Stimulated activated CD8-positive, alpha-beta memory T cell treated with anti-CD3 and anti-CD28 coated beads, Interleukin-4, amount 100 ng/mL, for 1 hour (primary cell): ENCODE measurements around the gene POLR1D.

ENCODE experiments used
- DNase-seq, 2 donors: peaks; one replicate each; pipeline ENCODE4 v3.0.0-alpha.2; 2020; ENCODE audit warnings: low read depth in 2 of 2, low spot score in 1 of 2

POLR1D gene

DNA sequence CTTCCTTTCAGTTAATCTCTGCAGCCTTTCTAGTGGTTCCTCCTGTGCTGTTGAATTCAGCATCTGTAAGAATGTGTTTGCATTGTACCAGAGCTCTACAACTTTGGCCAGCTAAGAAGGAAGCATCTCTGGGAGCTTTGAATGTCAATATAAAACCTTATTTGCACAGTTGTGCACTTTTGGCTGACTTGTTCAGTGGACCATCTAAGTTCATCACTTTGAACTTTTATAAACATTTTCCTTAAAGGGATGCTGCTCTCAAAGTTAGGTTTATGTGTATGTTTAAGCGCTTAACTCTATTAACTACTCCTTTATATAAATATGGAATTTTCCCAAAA, 15.6 kb downstream of the POLR1D start:
- DNase-seq, result no peak

- DNase-seq, result no peak
Measured at GRCh38 chr13:27638001-27638400, 16.3 kb downstream of the POLR1D start.

DNA sequence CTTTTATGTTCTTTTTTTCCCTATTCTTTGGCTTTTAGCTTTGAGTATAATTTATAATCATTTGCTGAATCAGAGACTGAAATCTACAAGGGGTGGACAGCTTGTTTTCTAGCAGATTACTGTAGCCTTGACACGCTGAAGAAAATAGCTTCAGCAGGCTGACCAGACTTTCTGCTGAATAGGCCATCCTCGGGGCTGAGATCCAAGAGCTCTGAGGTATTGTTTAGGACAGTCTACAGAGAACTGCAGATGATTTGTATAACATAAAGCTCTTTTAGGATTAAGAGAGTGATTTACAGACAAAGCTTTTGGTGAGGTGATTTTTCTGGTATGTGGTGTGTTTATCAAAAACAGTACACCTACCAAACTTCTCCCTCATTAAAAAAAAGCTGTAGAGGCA, 16.8 kb downstream of the POLR1D start:
- DNase-seq, result no peak

DNA sequence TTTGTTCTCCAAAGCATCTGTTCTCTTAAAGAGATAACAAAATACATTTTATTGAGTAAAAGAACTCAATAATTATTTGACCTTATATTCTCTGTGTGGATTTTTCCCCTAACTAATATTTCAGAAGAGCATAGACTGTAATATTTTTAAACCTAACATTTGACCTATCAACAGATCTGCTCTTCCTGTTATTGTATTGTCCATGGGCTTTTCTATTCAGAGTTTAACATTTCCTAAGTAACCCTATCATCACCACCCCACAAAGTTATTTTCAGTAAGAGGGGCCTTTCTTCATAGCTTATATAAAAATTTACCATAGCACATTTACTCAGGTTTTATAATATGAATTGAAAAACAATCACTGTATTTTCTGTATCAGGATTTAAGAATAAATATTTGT, 17.5 kb downstream of the POLR1D start:
- no peak for DNase-seq

GRCh38 chr13:27641711-27642502, 20.2 kb downstream of the POLR1D start:
- no peak for DNase-seq

DNA sequence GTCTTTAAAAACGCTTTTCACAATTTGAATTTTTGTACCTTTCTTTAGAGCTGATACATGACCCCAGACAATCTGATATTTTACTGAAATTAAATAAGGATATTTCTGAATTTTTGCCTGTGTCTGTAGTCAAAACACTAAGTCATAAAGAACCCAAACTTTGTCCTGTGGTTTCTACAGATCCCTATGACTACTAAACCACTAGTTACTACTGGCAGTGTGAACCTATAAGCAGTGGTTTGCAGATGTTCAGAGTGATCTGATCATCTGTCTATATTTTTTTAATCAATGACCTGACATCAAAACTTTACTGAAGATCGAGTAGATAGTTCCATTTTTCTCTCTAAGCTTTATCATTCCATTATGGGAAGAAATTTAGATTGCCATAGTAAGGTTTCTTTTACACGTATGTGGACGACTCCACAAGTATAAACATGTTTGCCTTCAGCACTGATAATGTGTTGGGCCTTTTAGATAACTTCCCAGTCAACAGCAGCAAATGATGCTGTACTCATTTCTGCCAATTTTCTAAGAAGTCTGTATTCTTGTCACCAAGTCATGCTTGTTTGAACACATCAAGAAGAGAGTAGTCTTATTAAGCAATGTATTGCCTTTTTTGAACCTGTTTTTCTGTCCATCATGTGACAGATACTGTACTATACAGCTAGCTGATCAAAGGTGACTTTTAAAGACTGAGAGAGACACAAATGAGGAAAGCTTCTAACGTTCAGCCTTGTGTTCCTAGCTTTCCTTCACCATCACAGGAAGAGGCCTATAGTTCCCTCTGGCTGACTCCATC, 21.8 kb downstream of the POLR1D start:
- DNase-seq, result no peak

DNA sequence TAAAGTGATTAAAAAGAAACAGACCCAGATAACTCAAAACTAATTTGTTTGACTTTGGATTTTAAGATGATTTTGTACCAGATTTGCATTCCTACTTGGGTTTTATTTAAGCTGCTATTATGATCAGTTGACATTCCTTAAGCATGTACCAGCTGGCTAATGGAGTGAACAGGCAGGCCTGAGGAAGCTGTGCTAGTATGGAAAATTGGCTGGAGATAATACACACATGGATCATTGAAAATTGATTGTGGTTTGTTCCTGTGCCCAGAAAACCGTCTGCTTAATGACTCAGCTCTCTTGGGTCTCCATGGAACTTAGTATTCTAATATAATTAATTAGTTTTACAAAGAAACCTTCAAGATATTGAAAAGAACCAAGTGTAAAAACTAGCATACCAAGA, 22.6 kb downstream of the POLR1D start:
- DNase-seq, result no peak

DNA sequence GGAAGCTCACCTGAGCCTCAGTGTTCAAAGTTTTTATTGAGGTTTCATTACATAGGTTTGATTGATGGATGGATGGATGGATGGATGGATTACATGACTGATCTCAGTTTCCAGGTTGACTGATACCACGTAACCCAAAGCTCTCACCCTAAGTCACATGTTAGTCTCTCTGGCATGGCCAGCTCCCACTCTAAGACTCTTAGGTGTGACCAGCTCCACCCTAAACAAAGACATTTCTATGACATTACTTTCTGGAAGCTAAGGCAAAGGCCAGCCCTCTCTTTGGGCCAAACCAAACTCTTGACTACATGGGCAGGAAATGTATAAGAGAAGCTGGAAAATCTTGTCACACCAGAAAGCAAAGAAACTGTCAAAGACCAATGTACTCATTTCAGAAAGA, 28.6 kb downstream of the POLR1D start:
- DNase-seq, result no peak

DNA sequence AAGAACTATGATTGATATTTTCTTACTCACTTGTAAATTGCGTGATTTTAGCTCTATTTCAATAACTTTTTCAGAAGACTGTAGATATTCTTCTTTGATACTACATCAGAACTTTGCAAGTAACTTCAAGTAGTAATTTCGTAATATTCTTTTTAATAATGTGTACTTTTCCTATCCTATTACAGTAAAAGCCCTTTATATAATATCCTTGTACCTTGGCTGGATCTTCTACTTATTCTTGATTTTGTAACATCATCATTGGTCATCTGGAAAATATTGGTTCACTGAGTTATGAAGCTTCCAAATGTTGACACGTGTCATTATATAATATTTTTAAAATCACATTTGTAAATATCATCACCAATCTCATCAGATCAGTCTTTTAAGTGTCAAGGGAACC, 32.4 kb downstream of the POLR1D start:
- no peak for DNase-seq

- DNase-seq, result no peak
Measured at GRCh38 chr13:27654816-27655215, 33.1 kb downstream of the POLR1D start.

- no peak for DNase-seq
Measured at GRCh38 chr13:27657724-27658123, 36.0 kb downstream of the POLR1D start.

GRCh38 chr13:27658546-27658945, 36.9 kb downstream of the POLR1D start:
- no peak for DNase-seq

DNA sequence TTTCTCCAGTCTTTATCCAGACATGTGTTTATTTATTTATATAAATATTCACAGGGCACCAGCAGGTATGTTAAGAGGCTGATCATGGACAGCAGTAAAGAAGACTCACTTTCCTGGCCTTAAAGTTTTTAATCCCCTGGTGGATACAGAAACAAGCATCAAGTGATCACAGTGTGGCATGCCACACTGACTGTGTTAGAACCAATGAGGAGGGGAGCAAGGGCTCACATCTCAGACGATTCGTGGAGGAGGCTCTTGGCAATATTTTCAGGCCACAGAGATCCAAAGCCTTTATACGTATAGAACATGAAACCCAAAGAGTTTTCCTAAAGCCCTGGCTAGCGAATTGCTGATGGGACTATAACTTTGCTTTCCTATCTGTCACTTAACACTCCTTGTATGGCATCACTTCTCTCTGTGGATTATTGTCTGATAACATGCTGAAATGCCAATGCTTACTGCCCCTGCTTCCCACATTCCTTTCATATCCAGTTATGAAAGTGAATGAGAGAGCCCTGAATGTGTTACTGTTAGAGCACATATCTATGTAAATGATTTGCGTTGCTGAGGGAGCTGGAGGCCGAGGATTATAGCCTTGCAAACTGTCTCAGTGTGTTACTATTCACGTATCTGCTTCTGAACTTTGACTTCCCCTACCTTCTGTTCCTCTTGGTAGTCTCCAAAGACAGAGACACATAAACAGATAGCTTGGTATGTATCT, 37.6 kb downstream of the POLR1D start:
- no peak for DNase-seq

DNA sequence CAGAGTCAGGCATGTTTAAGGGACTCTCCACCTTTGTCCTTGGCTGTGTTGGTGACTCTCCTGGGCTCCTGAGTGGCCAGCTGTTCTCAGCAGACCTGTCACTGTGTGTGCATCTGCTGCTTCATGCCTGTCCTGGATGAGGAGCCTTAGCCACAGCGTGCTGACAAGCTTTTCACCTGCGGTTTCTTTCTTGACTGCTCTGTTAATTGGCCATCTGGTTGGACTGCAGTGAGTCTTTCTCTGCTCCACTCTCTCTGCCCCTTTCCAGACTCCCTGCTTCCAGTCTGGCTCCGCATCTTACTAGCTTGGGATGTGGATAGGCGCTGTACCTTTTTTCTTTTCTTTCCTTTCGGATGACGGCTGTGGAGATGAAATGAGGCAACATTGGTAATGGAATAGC, 38.8 kb downstream of the POLR1D start:
- no peak for DNase-seq

- no peak for DNase-seq
Measured at GRCh38 chr13:27661017-27661416, 39.3 kb downstream of the POLR1D start.

- no peak for DNase-seq
Measured at GRCh38 chr13:27662738-27663470, 41.2 kb downstream of the POLR1D start.

DNA sequence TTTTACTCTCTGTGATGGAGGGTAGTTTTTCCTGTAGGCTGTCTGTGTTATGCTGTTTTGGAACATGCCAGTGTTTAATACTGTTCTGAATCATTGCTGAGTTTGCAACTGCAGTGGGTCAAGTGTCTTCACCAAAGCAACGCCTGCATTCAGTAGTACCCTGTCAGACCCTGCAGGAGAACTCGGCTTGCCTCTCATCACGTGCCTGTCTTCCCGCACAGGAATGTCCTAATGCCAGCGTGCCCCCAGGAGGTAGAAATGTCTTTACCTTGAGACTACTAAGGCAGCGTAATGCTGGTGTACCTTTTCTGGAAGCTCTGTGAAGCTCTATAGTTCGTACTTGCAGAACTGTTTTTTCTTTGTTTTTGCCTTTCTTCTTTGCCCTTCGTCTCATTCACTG, 42.3 kb downstream of the POLR1D start:
- DNase-seq, result no peak

DNA sequence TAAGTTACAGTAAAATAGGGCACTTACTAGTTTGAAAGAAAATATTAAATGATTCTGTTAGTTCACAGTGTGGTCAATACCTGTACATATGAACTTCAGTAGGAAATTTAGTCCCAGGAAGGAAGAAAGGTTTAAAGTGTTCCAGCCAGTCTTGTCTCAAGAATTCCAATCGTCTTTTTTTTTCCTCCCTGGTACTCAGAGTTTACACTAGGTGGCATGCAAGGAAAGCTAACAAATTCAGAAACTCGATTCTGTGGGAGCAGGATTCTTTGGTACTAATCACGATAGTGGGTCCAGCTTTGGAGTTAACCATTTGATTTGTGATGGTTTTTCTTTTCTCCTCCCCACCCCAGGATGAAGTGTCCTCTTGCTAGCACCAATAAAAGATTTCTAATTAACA, 43.6 kb downstream of the POLR1D start:
- no peak for DNase-seq

GRCh38 chr13:27665761-27666160, 44.1 kb downstream of the POLR1D start:
- DNase-seq, result no peak

DNA sequence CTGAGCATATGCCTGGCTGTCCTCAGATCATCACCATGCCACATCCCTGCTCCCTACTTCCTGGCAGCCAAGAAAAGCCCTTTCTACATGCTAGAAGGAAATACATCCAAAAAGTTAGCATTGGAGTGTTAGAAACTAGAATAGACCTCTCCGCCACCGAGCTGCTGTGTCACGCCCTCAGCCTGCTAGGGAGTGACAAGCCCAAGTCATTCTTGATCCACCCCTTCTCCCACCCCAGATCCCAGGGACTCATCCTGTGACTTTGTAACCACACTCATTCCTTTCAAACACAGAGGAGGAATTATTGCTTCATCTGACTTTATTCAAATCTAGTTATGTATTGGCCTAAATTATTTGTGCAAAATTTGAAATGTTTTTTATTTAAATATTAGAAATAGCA, 45.3 kb downstream of the POLR1D start:
- DNase-seq, result no peak

GRCh38 chr13:27667946-27668345, 46.3 kb downstream of the POLR1D start:
- DNase-seq, result no peak
